ENCODE data around the gene NEURL4. TPM values are rescaled to one million over a fixed set of nuclear protein-coding genes. Genes with fewer than 3 reads are reported as not detected.

NEURL4 gene
- total RNA-seq, result 18.9 and 25.7 TPM in 2 replicates

GRCh38 chr17:7328840-7329373, at the start of gene NEURL4:
TSS of gene NEURL4 (minus strand) at chr17:7329335. CDS start at chr17:7329312, 23 bp downstream.

GRCh38 chr17:7355053-7355452, 25.9 kb upstream of the NEURL4 start, which contains the start of gene TMEM95:
TSS of gene TMEM95 (plus strand) at chr17:7355156. CDS start at chr17:7355205, 49 bp downstream.

GRCh38 chr17:7351665-7352502, 22.7 kb upstream of the NEURL4 start, which contains the start of gene KCTD11:
TSS of gene KCTD11 (plus strand) at chr17:7352162.

GRCh38 chr17:7336240-7337175, 7.4 kb upstream of the NEURL4 start, which contains the start of gene ACAP1:
TSS of gene ACAP1 (plus strand) at chr17:7336529. CDS start at chr17:7336735, 206 bp downstream.

GRCh38 chr17:7314719-7315569, 14.2 kb downstream of the NEURL4 start, which contains the start of gene GPS2:
TSS of gene GPS2 (minus strand) at chr17:7315360. CDS start at chr17:7315052, 308 bp downstream.

GRCh38 chr17:7306911-7307685, 22.0 kb downstream of the NEURL4 start, which contains the start of gene EIF5A:
TSS of gene EIF5A (plus strand) at chr17:7307628. CDS start at chr17:7309636, 2,008 bp downstream.

GRCh38 chr17:7294614-7295153, 34.5 kb downstream of the NEURL4 start, which contains the start of gene YBX2:
TSS of gene YBX2 (minus strand) at chr17:7294639. CDS start at chr17:7294500, 139 bp downstream.

GRCh38 chr17:7281074-7281952, 47.8 kb downstream of the NEURL4 start, which contains the start of gene SLC2A4:
TSS of gene SLC2A4 (plus strand) at chr17:7281718. CDS start at chr17:7281935, 217 bp downstream.

Other genes with a start within 250 kb of the NEURL4 start
- gene CLEC10A, start 249.1 kb downstream of the NEURL4 start, total RNA-seq, result not detected in 2 replicates
- gene ASGR2, start 214.5 kb downstream of the NEURL4 start, total RNA-seq, result not detected in 2 replicates
- 0.86 and 1.6 TPM in 2 replicates for gene ASGR1, start 150.0 kb downstream of the NEURL4 start, total RNA-seq
- 14.3 and 16.3 TPM in 2 replicates for gene DLG4, start 109.5 kb downstream of the NEURL4 start, total RNA-seq
- 233 and 286 TPM in 2 replicates for gene ACADVL, start 109.4 kb downstream of the NEURL4 start, total RNA-seq
- 106 and 115 TPM in 2 replicates for gene DVL2, start 94.8 kb downstream of the NEURL4 start, total RNA-seq
- 29.5 and 39.6 TPM in 2 replicates for gene PHF23, start 89.9 kb downstream of the NEURL4 start, total RNA-seq
- gene GABARAP, start 86.9 kb downstream of the NEURL4 start, total RNA-seq, result 192 and 205 TPM in 2 replicates
- 19.1 and 23.0 TPM in 2 replicates for gene CTDNEP1, start 77.6 kb downstream of the NEURL4 start, total RNA-seq
- gene ELP5, start 77.1 kb downstream of the NEURL4 start, total RNA-seq, result 19.9 and 22.9 TPM in 2 replicates
- 4.2 and 16.5 TPM in 2 replicates for gene CLDN7, start 66.9 kb downstream of the NEURL4 start, total RNA-seq
- gene SLC2A4, start 47.6 kb downstream of the NEURL4 start, total RNA-seq, result 0.09 and 0.16 TPM in 2 replicates
- gene YBX2, start 34.7 kb downstream of the NEURL4 start, total RNA-seq, result 0.09 TPM in 1 of 2 replicates, not detected in the other
- gene EIF5A, start 21.7 kb downstream of the NEURL4 start, total RNA-seq, result 435 and 499 TPM in 2 replicates
- gene GPS2, start 14.0 kb downstream of the NEURL4 start, total RNA-seq, result 22.5 and 47.1 TPM in 2 replicates
- 3.3 and 5.2 TPM in 2 replicates for gene ACAP1, start 7.2 kb upstream of the NEURL4 start, total RNA-seq
- gene KCTD11, start 22.8 kb upstream of the NEURL4 start, total RNA-seq, result 4.6 and 5.4 TPM in 2 replicates
- not detected in 2 replicates for gene TMEM95, start 25.8 kb upstream of the NEURL4 start, total RNA-seq
- 0.09 and 0.32 TPM in 2 replicates for gene TNK1, start 51.8 kb upstream of the NEURL4 start, total RNA-seq
- 15.5 and 15.9 TPM in 2 replicates for gene PLSCR3, start 65.2 kb upstream of the NEURL4 start, total RNA-seq
- 70.3 and 140 TPM in 2 replicates for gene TMEM256, start 74.8 kb upstream of the NEURL4 start, total RNA-seq
- 6.8 and 7.1 TPM in 2 replicates for gene NLGN2, start 78.5 kb upstream of the NEURL4 start, total RNA-seq
- gene SPEM1, start 91.0 kb upstream of the NEURL4 start, total RNA-seq, result 0.16 TPM in 1 of 2 replicates, not detected in the other
- gene SPEM2, start 96.3 kb upstream of the NEURL4 start, total RNA-seq, result not detected in 2 replicates
- gene SPEM3, start 99.5 kb upstream of the NEURL4 start, total RNA-seq, result not detected in 2 replicates
- gene TMEM102, start 106.1 kb upstream of the NEURL4 start, total RNA-seq, result 0.60 and 2.4 TPM in 2 replicates
- 1.0 and 1.1 TPM in 2 replicates for gene FGF11, start 110.2 kb upstream of the NEURL4 start, total RNA-seq
- gene CHRNB1, start 115.7 kb upstream of the NEURL4 start, total RNA-seq, result 8.8 and 10.1 TPM in 2 replicates
- gene ZBTB4, start 150.3 kb upstream of the NEURL4 start, total RNA-seq, result 12.5 and 16.4 TPM in 2 replicates
- gene SLC35G6, start 152.1 kb upstream of the NEURL4 start, total RNA-seq, result not detected in 2 replicates
- gene POLR2A, start 155.0 kb upstream of the NEURL4 start, total RNA-seq, result 107 and 113 TPM in 2 replicates
- 7.3 and 9.1 TPM in 2 replicates for gene TNFSF12, start 219.7 kb upstream of the NEURL4 start, total RNA-seq
- 0.34 and 1.7 TPM in 2 replicates for gene TNFSF13, start 229.4 kb upstream of the NEURL4 start, total RNA-seq
- 51.1 and 54.5 TPM in 2 replicates for gene SENP3, start 232.6 kb upstream of the NEURL4 start, total RNA-seq

Data from bronchial smooth muscle cell (primary cell).